Psoas muscle (tissue), 8 donors: ENCODE results near the gene SLC39A9. TPM values are rescaled to one million over a fixed set of nuclear protein-coding genes. Genes with fewer than 3 reads are reported as not detected.

Experiments
- ATAC-seq, 4 donors: fragments of 200-7000 bp; cut with Tn5 transposase; one replicate each; pipeline ENCODE4 v1.9.1; 2020; ENCODE audit warnings: moderate library complexity in 3 of 4, mild to moderate bottlenecking in 2 of 4
- DNase-seq, 2 donors: peaks; one replicate each; pipeline ENCODE4 v3.0.0-alpha.2; 2020
- H3K27ac ChIP-seq: fragments of 200-600 bp; one replicate; pipeline ENCODE4 v1.8.0; 2022
- H3K27me3 ChIP-seq, 3 donors: fragments of 200-600 bp in 1 of 3; one replicate each; pipeline versions ENCODE4 v1.6.1 to v1.8.0; 2013 to 2022; ENCODE audit warnings: low read length in 2 of 3, mild to moderate bottlenecking in 2 of 3, moderate library complexity in 1 of 3; ENCODE audit not compliant: insufficient read depth in 3 of 3
- H3K36me3 ChIP-seq, 2 donors: fragments of 200-600 bp in 1 of 2; one replicate each; pipeline versions ENCODE4 v1.6.1 to v1.8.0; 2013 to 2022; ENCODE audit warnings: low read depth in 1 of 2, mild to moderate bottlenecking in 1 of 2, moderate library complexity in 1 of 2; ENCODE audit not compliant: insufficient read depth in 1 of 2
- H3K4me1 ChIP-seq: fragments of 200-600 bp; one replicate; pipeline ENCODE4 v1.8.0; 2022
- H3K4me3 ChIP-seq: fragments of 200-600 bp; one replicate; pipeline ENCODE4 v1.8.0; 2022; ENCODE audit warnings: mild to moderate bottlenecking
- H3K9me3 ChIP-seq: fragments of 200-600 bp; one replicate; pipeline ENCODE4 v1.8.0; 2022
- WGBS, 3 donors: extraction: QIAGEN DNeasy Blood & Tissue Kit; methylation state at CpG; one replicate each; pipeline versions ENCODE4 v1.1.6 to v1.1.7; 2013; 5-methylcytosine and 5-hydroxymethylcytosine counted together
- intact Hi-C, 2 donors: fragments of 100-400 bp; cut with DNase I; formaldehyde crosslinking; loops; one replicate each; pipeline versions ENCODE4 v1.11.0 to v1.14.2; 2022
- polyA plus RNA-seq, 3 donors: library from polyadenylated mRNA; stranded (reverse); fragments of 200-250 nt; gene quantifications; one replicate each; pipeline ENCODE4 v1.2.3, GENCODE V29; 2013
- total RNA-seq, 4 donors: library from RNA; stranded (reverse); fragmentation: NEBNext Ultra II Directional in 2 of 4; extraction: Animal tissue kit (Norgen Biotek cat#: 25700) in 2 of 4; gene quantifications; one replicate each; pipeline versions ENCODE4 v1.2.1 to v1.2.4, GENCODE V29; 2021 to 2023
- TF ChIP-seq, protein P1 (sequence below): fragments of 200-600 bp; IDR thresholded peaks from one replicate; pipeline ENCODE4 v1.8.0; 2022; ENCODE audit warnings: antibody characterized with exemption
- donor health status: healthy with polysubstance abuse.
- donor health status: DM: no; HTN: no; CAD: no; lungs with moderate emphysema.
- donor health status: Bipolar disorder and iron deficiency.
- donor health status: healthy.
- donor health status: DM: yes; HTN: yes; CAD: no.
- donor health status: DM: no; HTN: no; CAD: no.
- donor health status: DM: no; HTN: no; CAD: no.
- donor health status: DM: yes; HTN: yes; CAD: no.

The SLC39A9 gene
- total and polyA plus RNA-seq, 7 donors, result 6.1 to 19.8 (median 16.0) TPM

DNA sequence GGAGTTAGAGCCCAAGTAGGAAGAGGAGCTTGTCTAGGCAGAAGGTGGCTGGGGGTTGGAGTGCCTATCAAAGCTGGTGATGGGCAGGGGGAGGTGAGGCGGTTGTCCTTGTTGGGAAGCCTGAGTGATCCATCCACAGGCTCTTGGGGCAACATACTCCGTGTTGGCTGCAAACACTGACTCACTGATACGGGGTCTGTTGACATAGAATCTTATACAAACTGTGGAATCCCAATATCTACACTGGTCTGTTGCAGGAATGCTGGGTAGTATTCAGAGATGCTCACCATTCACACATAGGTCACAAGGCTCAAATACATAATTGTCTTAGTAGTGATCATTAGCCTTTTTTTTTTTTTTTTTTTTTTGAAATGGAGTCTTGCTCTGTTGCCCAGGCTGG lies 26.3 kb upstream of the SLC39A9 start:
- no peaks in the 10 kb centered on the region for H3K9me3 ChIP-seq
- no peak overlapping the region for H3K27ac ChIP-seq
- H3K4me1 ChIP-seq, result no peaks in the 10 kb centered on the region
- 97 to 100% (median 98%) methylated on average over 3 of the region's 3 CpGs for WGBS, 3 donors
- ATAC-seq, result no peak
- peaks cover 0 to 38% of the 10 kb centered on the region in 2 donors for H3K36me3 ChIP-seq
- DNase-seq, result no peak
- H3K4me3 ChIP-seq, result no peak overlapping the region
- TF ChIP-seq, protein P1, sequence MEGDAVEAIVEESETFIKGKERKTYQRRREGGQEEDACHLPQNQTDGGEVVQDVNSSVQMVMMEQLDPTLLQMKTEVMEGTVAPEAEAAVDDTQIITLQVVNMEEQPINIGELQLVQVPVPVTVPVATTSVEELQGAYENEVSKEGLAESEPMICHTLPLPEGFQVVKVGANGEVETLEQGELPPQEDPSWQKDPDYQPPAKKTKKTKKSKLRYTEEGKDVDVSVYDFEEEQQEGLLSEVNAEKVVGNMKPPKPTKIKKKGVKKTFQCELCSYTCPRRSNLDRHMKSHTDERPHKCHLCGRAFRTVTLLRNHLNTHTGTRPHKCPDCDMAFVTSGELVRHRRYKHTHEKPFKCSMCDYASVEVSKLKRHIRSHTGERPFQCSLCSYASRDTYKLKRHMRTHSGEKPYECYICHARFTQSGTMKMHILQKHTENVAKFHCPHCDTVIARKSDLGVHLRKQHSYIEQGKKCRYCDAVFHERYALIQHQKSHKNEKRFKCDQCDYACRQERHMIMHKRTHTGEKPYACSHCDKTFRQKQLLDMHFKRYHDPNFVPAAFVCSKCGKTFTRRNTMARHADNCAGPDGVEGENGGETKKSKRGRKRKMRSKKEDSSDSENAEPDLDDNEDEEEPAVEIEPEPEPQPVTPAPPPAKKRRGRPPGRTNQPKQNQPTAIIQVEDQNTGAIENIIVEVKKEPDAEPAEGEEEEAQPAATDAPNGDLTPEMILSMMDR, result no peak
- no peaks in the 10 kb centered on the region for H3K27me3 ChIP-seq
- intact Hi-C loops, result no loop called here

DNA sequence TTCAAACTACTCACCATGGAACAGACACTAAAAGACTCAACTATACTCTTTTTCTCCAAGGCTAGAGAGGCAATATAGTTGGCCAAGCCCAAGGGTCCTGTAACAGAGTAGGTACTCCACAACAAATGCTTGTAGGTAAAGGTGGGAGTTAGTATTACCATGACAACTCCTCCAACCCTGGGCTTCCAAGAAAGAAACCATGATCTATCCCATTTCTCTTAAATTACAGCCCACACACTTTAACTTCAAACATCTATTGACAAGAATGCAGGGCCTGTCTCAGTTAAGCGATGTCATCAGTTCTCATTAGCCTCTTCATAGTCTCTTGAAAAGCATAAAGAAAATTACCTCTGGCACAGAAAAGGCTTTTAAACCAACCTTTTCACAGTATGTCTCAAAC lies 25.4 kb upstream of the SLC39A9 start:
- H3K9me3 ChIP-seq, result no peaks in the 10 kb centered on the region
- no peak overlapping the region for H3K4me3 ChIP-seq
- H3K27me3 ChIP-seq, result no peaks in the 10 kb centered on the region
- intact Hi-C loops, result no loop called here
- WGBS, 3 donors, result 56 to 100% (median 60%) methylated on average over 1 of the region's 1 CpG
- ATAC-seq (no peak), DNase-seq (no peak)
- H3K36me3 ChIP-seq, result peaks cover 0 to 45% of the 10 kb centered on the region in 2 donors
- no peak overlapping the region for H3K27ac ChIP-seq
- H3K4me1 ChIP-seq, result no peaks in the 10 kb centered on the region
- TF ChIP-seq, protein P1, result no peak

DNA sequence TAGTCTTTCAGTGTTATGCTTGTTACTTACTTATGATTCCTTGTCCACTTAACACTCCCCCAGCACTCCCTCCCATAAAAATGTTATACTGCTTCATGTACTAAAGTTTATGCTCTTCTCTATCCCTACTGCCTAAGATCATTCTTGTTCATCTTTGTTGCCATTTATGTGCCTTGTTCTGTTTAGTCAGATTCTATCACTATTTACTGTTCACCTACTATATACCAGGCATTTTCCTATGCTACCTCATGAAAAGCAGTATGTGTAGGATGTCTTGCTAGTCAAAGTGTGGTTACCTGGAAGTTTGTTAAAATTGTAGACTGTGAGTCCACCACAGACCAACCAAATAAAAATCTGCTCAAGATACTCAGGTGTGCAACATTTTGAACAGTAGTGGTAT lies 24.3 kb upstream of the SLC39A9 start:
- Histone ChIP-seq H3K27ac (no peak overlapping the region), H3K4me3 (no peak overlapping the region), H3K36me3 (peaks cover 0 to 56% of the 10 kb centered on the region in 2 donors), H3K9me3 (no peaks in the 10 kb centered on the region), H3K4me1 (no peaks in the 10 kb centered on the region), H3K27me3 (no peaks in the 10 kb centered on the region)
- DNase-seq, result no peak
- intact Hi-C loops, result no loop called here
- TF ChIP-seq, protein P1, result no peak
- no peak for ATAC-seq

DNA sequence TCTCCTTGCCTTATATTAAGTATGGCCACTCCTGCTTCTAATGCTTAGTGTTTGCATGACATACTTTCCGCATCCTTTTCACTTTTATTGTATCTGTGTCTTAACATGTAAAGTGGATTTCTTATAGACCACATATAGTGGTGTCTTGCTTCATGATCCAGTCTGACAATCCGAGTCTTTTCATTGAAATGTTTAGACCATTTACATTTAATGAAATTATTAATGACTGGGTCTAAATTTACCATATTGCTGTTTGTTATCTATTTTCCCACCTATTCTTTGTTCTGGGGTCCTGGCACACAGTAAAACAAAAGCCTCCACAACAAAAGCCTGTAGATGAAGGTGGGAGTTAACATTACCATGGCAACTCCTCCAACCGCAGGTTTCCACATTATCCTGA lies 23.3 kb upstream of the SLC39A9 start:
- WGBS, 3 donors, result 96 to 97% (median 97%) methylated on average over 3 of the region's 3 CpGs
- H3K4me1 ChIP-seq, result no peaks in the 10 kb centered on the region
- no peak overlapping the region for H3K27ac ChIP-seq
- DNase-seq (no peak), ATAC-seq (no peak)
- intact Hi-C loops, result no loop called here
- H3K4me3 ChIP-seq, result no peak overlapping the region
- no peaks in the 10 kb centered on the region for H3K27me3 ChIP-seq
- H3K9me3 ChIP-seq, result no peaks in the 10 kb centered on the region
- H3K36me3 ChIP-seq, result peaks cover 0 to 64% of the 10 kb centered on the region in 2 donors
- TF ChIP-seq, protein P1, result no peak

DNA sequence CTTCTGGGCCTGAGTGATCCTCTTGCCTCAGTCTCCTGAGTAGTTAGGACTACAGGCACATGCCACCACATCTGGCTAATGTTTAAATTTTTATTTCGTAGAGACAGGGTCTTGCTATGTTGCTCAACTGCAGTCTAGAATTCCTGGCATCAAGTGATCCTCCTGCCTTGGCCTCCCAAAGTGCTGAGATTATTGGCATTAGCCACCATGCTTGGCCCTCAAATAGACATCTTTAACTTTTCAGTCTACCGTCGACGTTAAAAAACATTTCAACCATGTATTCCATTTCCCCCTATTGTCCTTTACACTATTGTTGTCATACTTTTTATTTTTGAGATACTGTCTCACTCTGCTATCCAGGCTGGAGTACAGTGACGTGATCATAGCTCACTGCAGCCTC lies 22.8 kb upstream of the SLC39A9 start:
- Histone ChIP-seq H3K27me3 (no peaks in the 10 kb centered on the region), H3K9me3 (no peaks in the 10 kb centered on the region), H3K27ac (no peak overlapping the region), H3K4me3 (no peak overlapping the region), H3K4me1 (no peaks in the 10 kb centered on the region), H3K36me3 (peaks cover 0 to 69% of the 10 kb centered on the region in 2 donors)
- ATAC-seq (no peak), DNase-seq (no peak)
- WGBS, 3 donors, result 94 to 96% (median 96%) methylated on average over 5 of the region's 5 CpGs
- intact Hi-C loops, result no loop called here
- TF ChIP-seq, protein P1, result no peak
